Caco-2 (cell line): ENCODE data around the gene LSM14B. TPM values are rescaled to one million over a fixed set of nuclear protein-coding genes. Genes with fewer than 3 reads are reported as not detected.
A peak's percentile ranks its signal among the peaks of the same experiment; 100 is the strongest.

Experiments used
- BruUV-seq: library from RNA; stranded (reverse); fragments of 400-500 nt; replicated peaks from 2 replicates; lab custom pipeline; 2021; lab: Mats Ljungman, UMichigan
- CTCF ChIA-PET: fragments of 300-600 bp; sonication (Branson Sonifier 250); formaldehyde crosslinking; loops from one replicate; lab custom pipeline; 2022; ENCODE audit warnings: antibody characterized with exemption; lab: Charles Lee
- POLR2A ChIA-PET: fragments of 300-600 bp; sonication (Branson Sonifier 250); formaldehyde crosslinking; loops from one replicate; lab custom pipeline; 2022; ENCODE audit warnings: antibody characterized with exemption; lab: Charles Lee
- DNase-seq, 2 experiments: peaks; one replicate each; pipeline versions ENCODE4 v3.0.0 to v3.0.0-alpha.2; 2020 to 2022
- H3K27me3 ChIP-seq: replicated peaks from 2 replicates; pipeline ENCODE4 v1.6.0; 2011; ENCODE audit warnings: low read length; ENCODE audit not compliant: control insufficient read depth, insufficient read depth
- H3K36me3 ChIP-seq: 2 replicates; pipeline ENCODE4 v1.5.1; 2011; ENCODE audit warnings: low read length; ENCODE audit not compliant: control insufficient read depth, insufficient read depth
- H3K4me1 ChIP-seq: fragments of 250-450 bp; sonication (Bioruptor Pico); 2 replicates; pipeline ENCODE4 v1.5.1; 2020; ENCODE audit warnings: mild to moderate bottlenecking
- H3K4me3 ChIP-seq: 2 replicates; pipeline ENCODE4 v1.5.1; 2011; ENCODE audit warnings: low read depth, mild to moderate bottlenecking, control low read depth, low read length
- H3K9me3 ChIP-seq: fragments of 250-450 bp; sonication (Bioruptor Pico); 2 replicates; pipeline ENCODE4 v1.5.1; 2020; ENCODE audit warnings: mild to moderate bottlenecking, moderate library complexity
- H3K27ac Mint-ChIP-seq: one replicate; pipeline ENCODE4 v1.8.0; 2022; ENCODE audit warnings: mixed read lengths; ENCODE audit not compliant: unreplicated experiment
- H3K27me3 Mint-ChIP-seq: one replicate; pipeline ENCODE4 v1.8.0; 2022; ENCODE audit warnings: mixed read lengths; ENCODE audit not compliant: insufficient read depth, unreplicated experiment
- H3K36me3 Mint-ChIP-seq: one replicate; pipeline ENCODE4 v1.8.0; 2022; ENCODE audit warnings: mild to moderate bottlenecking, mixed read lengths; ENCODE audit not compliant: insufficient read depth, unreplicated experiment
- H3K4me1 Mint-ChIP-seq: one replicate; pipeline ENCODE4 v1.8.0; 2022; ENCODE audit warnings: low read depth, mixed read lengths; ENCODE audit not compliant: unreplicated experiment
- H3K4me3 Mint-ChIP-seq: one replicate; pipeline ENCODE4 v1.8.0; 2022; ENCODE audit warnings: mild to moderate bottlenecking, moderate library complexity, mixed read lengths; ENCODE audit not compliant: unreplicated experiment
- H3K9me3 Mint-ChIP-seq: one replicate; pipeline ENCODE4 v1.8.0; 2022; ENCODE audit warnings: mixed read lengths; ENCODE audit not compliant: unreplicated experiment
- CTCF ChIP-seq, 2 experiments: fragments of 200-600 bp in 1 of 2; IDR thresholded peaks; 1 replicate in 1 of 2; 2 replicates in 1 of 2; pipeline versions ENCODE4 v1.5.1 to v1.8.0; 2011 to 2022; ENCODE audit warnings: antibody characterized with exemption in 1 of 2, control low read depth in 1 of 2, inconsistent platforms in 1 of 2, low read depth in 1 of 2, low read length in 1 of 2, mild to moderate bottlenecking in 1 of 2, moderate library complexity in 1 of 2; ENCODE audit not compliant: insufficient read depth in 1 of 2, severe bottlenecking in 1 of 2, unreplicated experiment in 1 of 2
- intact Hi-C: fragments of 100-400 bp; cut with micrococcal nuclease; formaldehyde crosslinking; loops from one replicate; pipeline ENCODE4 v1.10.0; 2022; ENCODE audit not compliant: unreplicated experiment
- total RNA-seq: library from RNA; stranded (reverse); gene quantifications from 2 replicates; pipeline ENCODE4 v1.2.3, GENCODE V29; 2022

The LSM14B gene
- total RNA-seq, 1 experiment from 2014 or later, result 154 TPM

- Histone ChIP-seq H3K36me3 (peaks cover 10% of the 10 kb centered on the region), H3K27me3 (no peaks in the 10 kb centered on the region), H3K4me3 (peak overlapping the region; percentile 70), H3K9me3 (no peaks in the 10 kb centered on the region), H3K4me1 (peaks cover 30% of the 10 kb centered on the region)
- intact Hi-C loops, result loop anchor here (1.0 to 10.0 kb wide), 4 partner anchors 22 to 261 kb away; partner anchors contain the start of genes CABLES2, LSM14B and OSBPL2
- H3K27me3 Mint-ChIP-seq, result no peaks in the 10 kb centered on the region
- BruUV-seq, result no TSS peak
- peak overlapping the region; percentile 78 for H3K27ac Mint-ChIP-seq
- peaks cover 65% of the 10 kb centered on the region for H3K36me3 Mint-ChIP-seq
- peak overlapping the region; percentile 91 for H3K4me3 Mint-ChIP-seq
- ChIA-PET POLR2A (interaction anchor here (0.6 kb wide), 2 partner anchors 94 to 378 kb away, joined by 3 read pairs; no protein-coding TSS in a partner anchor), CTCF (no interaction called here)
- no peak for TF ChIP-seq CTCF (IDR thresholded peaks at IDR 0.05; ENCODE audit: insufficient read depth in 1 of 2, low read depth in 1 of 2, low read length in 1 of 2, severe bottlenecking in 1 of 2, unreplicated experiment in 1 of 2)
- peak; percentile 76 to 80 for DNase-seq
- H3K9me3 Mint-ChIP-seq, result no peaks in the 10 kb centered on the region
- peaks cover 30% of the 10 kb centered on the region for H3K4me1 Mint-ChIP-seq
These were observed 21.9 kb downstream of the LSM14B start for GRCh38 chr20:62143957-62144825.

GRCh38 chr20:62145688-62146018 lies 23.4 kb downstream of the LSM14B start:
- Histone ChIP-seq H3K27me3 (no peaks in the 10 kb centered on the region), H3K36me3 (peaks cover 4% of the 10 kb centered on the region), H3K4me3 (no peak overlapping the region), H3K9me3 (no peaks in the 10 kb centered on the region), H3K4me1 (peaks cover 39% of the 10 kb centered on the region)
- ChIA-PET CTCF (no interaction called here), POLR2A (no interaction called here)
- intact Hi-C loops, result loop anchor here (10.0 kb wide), 1 partner anchor 259 kb away; the partner anchor contains the start of gene CABLES2
- no peaks in the 10 kb centered on the region for H3K27me3 Mint-ChIP-seq
- no TSS peak for BruUV-seq
- H3K4me3 Mint-ChIP-seq, result peak overlapping the region; percentile 91
- no peaks in the 10 kb centered on the region for H3K9me3 Mint-ChIP-seq
- peaks cover 61% of the 10 kb centered on the region for H3K36me3 Mint-ChIP-seq
- peaks cover 42% of the 10 kb centered on the region for H3K4me1 Mint-ChIP-seq
- no peak for DNase-seq
- no peak overlapping the region for H3K27ac Mint-ChIP-seq
- TF ChIP-seq CTCF (IDR thresholded peaks at IDR 0.05; ENCODE audit: insufficient read depth in 1 of 2, low read depth in 1 of 2, low read length in 1 of 2, severe bottlenecking in 1 of 2, unreplicated experiment in 1 of 2), result no peak

- BruUV-seq, result no TSS peak
- Histone ChIP-seq H3K4me1 (peaks cover 34% of the 10 kb centered on the region), H3K9me3 (no peaks in the 10 kb centered on the region), H3K27me3 (no peaks in the 10 kb centered on the region), H3K4me3 (no peak overlapping the region), H3K36me3 (peaks cover 2% of the 10 kb centered on the region; the same call in 1 of the 2 replicates)
- Mint-ChIP-seq H3K9me3 (no peaks in the 10 kb centered on the region), H3K27me3 (no peaks in the 10 kb centered on the region), H3K4me1 (peaks cover 42% of the 10 kb centered on the region), H3K27ac (no peak overlapping the region), H3K36me3 (peaks cover 59% of the 10 kb centered on the region), H3K4me3 (no peak overlapping the region)
- ChIA-PET CTCF (no interaction called here), POLR2A (no interaction called here)
- no peak for DNase-seq
- intact Hi-C loops, result loop anchor here (10.0 kb wide), 1 partner anchor 259 kb away; the partner anchor contains the start of gene CABLES2
- no peak for TF ChIP-seq CTCF (IDR thresholded peaks at IDR 0.05; ENCODE audit: insufficient read depth in 1 of 2, low read depth in 1 of 2, low read length in 1 of 2, severe bottlenecking in 1 of 2, unreplicated experiment in 1 of 2)
These were observed 23.9 kb downstream of the LSM14B start for GRCh38 chr20:62146019-62146755.
